DLD1 (cell line): Measurements from ENCODE around the gene KRTAP10-12.
"Not testable (repeated sequence)": the region's sequence is repeated elsewhere in the genome, so short reads cannot be mapped to it uniquely, and the experiment has no call there.

Experiments
- in situ Hi-C: cut with HindIII; loops from 2 replicates; pipeline ENCODE4 v1.10.0; 2017; ENCODE audit warnings: low sequenced_read_pairs

KRTAP10-12 gene, protein sequence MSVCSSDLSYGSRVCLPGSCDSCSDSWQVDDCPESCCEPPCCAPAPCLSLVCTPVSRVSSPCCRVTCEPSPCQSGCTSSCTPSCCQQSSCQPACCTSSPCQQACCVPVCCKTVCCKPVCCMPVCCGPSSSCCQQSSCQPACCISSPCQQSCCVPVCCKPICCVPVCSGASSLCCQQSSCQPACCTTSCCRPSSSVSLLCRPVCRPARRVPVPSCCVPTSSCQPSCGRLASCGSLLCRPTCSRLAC

DNA sequence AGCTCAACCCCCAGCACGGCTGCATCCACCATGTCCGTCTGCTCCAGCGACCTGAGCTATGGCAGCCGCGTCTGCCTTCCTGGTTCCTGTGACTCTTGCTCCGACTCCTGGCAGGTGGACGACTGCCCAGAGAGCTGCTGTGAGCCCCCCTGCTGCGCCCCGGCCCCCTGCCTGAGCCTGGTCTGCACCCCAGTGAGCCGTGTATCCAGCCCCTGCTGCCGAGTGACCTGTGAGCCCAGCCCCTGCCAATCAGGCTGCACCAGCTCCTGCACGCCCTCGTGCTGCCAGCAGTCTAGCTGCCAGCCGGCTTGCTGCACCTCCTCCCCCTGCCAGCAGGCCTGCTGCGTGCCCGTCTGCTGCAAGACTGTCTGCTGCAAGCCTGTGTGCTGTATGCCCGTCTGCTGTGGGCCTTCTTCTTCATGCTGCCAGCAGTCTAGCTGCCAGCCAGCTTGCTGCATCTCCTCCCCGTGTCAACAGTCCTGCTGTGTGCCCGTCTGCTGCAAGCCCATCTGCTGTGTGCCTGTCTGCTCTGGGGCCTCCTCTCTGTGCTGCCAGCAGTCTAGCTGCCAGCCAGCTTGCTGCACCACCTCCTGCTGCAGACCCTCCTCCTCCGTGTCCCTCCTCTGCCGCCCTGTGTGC, at the start of gene KRTAP10-12:
Gene KRTAP10-12, plus strand, starts transcription at position 1 of the 639 bp plus-strand sequence. Its CDS starts 30 bp downstream, at position 31.
- in situ Hi-C loops = not testable (repeated sequence)

GRCh38 chr21:44647222-44647552, 49.8 kb upstream of the KRTAP10-12 start:
- in situ Hi-C loops = no loop called here

GRCh38 chr21:44648557-44649311, 48.2 kb upstream of the KRTAP10-12 start:
- in situ Hi-C loops = no loop called here

DNA sequence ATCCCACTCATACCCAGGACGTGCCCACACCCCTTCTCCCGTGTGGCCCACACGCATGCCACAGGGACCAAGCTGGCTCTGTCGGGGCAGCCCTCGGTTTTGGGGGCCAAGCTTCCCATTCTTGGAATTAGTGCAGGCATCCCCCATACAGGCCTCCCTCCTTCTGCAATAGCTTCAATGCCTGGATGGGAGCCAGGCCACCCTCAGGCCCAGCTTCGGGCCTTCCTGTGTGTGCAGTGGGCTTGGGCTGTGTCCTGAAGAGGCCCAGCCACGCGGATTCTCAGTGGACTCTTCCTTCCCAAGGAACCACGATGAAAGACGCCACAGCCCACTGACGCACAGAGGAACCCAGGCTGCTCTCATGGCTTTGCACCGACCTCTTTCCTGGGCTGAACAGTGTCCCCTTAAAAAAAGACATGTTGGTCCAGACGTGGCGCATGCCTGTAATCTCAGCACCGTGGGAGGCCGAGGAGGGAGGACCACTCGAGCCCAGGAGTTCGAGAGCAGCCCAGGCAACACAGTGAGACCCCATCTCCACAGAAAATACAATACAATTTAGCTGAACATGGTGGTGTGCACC, 47.4 kb upstream of the KRTAP10-12 start:
- in situ Hi-C loops = no loop called here

DNA sequence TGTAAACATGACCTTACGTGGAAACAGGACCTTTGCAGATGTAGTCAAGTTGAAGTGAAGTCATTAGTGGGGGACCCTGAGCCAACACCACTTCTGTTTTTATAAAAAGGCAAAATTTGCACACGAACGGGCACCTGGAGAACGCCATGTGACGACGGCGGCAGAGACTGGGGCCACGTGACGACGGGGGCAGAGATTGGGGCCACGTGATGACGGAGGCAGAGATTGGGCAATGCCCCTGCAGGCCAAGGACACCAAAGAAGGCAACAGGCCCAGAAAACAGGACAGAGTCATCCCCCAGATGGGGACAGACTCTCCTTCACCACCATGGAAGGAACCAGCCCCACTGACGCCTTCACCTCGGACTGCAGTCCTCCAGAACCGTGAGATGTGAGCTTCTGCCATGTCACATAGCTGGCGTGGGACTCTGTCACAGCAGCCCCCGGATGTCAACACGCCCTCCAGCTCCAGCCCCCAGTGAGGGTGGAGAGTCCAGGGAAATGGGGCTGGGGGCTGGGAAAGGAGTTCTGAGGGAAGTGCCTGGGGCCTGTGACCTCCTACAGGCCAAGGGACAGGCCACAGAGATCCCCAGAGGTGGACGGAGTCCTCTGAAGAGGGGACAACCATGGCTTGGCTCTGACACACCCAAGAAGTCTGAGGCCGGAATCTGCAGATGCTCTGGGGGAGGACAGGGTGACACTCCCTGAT, 46.6 kb upstream of the KRTAP10-12 start:
- in situ Hi-C loops = no loop called here

DNA sequence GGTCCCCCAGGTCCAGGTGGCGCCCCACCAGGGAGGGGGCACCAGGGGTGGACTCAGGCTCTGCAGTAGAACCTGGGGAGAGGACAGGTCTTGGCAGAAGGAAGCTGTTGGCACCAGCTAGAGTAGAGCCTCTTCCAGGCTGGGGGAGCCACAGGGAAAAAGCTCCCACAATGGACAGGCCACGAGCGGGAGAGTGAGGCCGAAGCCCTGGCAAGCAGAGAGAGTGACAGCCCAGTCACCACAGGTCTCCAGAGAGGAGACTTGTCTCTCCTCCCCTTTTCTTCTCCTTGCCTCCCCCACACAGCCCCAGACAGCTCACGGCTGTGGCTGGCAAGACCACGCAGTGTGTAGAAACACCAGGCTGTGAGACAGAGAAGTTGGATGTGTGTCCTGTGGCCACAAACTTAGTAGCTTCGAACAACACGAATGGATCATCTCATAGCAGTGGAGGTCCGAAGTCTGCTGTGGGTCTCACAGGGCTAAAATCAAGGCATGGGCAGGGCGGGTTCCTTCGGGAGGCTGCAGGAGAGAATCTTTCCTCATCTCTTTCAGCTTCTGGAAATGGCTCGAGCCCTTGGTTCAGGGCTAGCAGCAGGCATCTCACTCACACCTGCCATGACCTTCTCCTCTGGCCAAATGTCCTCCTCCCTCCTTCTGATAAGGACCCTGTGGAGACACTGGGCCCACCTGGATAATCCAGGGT, 45.8 kb upstream of the KRTAP10-12 start:
- in situ Hi-C loops = no loop called here

GRCh38 chr21:44653123-44653522, 43.8 kb upstream of the KRTAP10-12 start:
- in situ Hi-C loops = no loop called here

GRCh38 chr21:44653656-44654575, 43.1 kb upstream of the KRTAP10-12 start:
- in situ Hi-C loops = no loop called here

GRCh38 chr21:44654576-44655175, 42.3 kb upstream of the KRTAP10-12 start, which contains the start of gene KRTAP12-4:
Gene KRTAP12-4 (minus strand): TSS chr21:44654659. CDS start chr21:44654614, 45 bp downstream.
- in situ Hi-C loops = no loop called here

DNA sequence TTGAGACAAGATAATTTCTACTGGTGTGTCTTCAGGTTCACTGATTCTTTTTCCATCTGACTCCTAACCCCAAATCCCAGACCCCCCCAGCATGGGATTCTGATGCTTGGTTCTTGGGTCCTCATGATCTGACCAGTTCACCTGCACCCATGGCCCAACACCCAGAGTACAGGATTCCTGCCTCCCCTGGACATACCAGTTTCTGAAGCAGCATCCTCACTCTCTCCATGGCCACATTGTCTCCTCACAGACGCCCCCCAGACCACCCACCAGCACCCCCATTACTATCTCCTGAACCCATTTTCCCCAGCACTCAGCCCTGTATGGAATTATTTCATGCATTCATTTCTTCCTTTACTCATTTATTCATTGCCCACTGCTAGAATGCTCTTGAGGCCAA, 40.1 kb upstream of the KRTAP10-12 start:
- in situ Hi-C loops = no loop called here

- in situ Hi-C loops = no loop called here
These were observed 39.1 kb upstream of the KRTAP10-12 start, which contains the start of gene KRTAP12-3 for GRCh38 chr21:44657635-44658540. Gene KRTAP12-3 (plus strand): TSS chr21:44657932. CDS start chr21:44657980, 48 bp downstream.

GRCh38 chr21:44658541-44658910, 38.4 kb upstream of the KRTAP10-12 start:
- in situ Hi-C loops = no loop called here

DNA sequence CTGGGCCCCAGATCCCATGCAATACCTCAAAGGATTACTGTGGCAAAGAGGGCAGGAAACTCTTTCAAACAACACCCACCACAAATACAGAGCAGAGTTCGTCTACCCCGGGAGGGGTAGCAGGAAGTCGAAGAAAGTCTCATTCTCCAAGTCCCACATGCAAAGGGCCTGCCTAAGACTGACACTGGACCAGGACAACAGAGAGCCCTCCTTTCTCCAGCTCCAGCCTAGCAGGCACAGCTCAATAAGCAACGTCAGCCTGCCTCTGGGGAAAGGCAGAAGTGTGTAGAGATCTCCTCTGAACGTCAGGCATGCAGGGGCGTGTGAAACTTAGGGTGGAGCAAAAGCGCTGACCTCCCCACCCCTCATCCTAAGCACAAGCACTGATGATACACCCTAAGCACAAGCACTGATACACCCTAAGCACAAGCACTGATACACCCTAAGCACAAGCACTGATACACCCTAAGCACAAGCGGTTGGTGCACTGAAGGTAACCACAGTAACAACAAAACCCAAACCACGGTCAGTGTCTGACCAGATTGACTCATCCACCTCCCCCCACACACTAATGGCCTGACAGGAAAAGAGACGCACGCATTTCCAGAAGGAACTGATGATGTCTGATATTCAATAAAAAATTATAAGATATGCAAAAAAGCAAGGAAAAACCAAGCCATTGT, 37.9 kb upstream of the KRTAP10-12 start:
- in situ Hi-C loops = no loop called here

DNA sequence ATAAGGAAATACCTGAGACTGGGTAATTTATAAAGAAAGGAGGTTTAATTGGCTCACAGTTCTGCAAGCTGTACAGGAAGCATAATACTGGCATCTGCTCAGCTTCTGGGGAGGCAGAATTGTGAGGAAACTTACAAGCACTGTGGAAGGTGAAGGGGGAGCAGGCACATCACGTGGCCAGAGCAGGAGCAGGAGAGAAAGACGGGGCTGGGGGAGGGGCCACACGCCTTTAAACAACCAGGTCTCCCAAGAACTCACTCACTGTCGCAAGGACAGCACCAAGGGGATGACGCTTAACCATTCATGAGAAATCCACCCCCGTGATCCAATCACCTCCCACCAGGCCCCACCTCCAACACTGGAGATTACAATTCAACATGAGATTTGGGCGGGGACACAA, 35.4 kb upstream of the KRTAP10-12 start:
- in situ Hi-C loops = not testable (repeated sequence)

DNA sequence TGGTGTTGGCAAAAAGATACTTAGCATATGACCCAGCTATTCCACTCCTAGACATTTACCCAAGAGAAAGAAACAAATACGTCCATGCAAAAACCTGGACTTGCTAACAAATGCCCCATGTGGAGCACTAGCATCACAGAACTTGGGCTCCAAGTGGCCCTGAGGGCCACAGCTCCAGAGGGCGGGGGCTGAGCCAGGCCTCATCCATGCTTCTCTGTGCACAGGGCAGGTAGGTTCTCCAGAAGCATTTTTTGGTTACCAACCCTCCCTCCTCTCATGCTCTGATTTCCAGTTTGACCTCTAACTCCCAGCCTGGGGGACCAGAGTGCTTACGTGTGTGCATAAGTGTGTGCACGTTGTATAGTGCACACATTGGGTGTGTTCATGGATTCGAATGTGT, 32.3 kb upstream of the KRTAP10-12 start:
- in situ Hi-C loops = no loop called here

GRCh38 chr21:44666401-44667320, 30.3 kb upstream of the KRTAP10-12 start, which contains the start of gene KRTAP12-2:
Gene KRTAP12-2 (minus strand): TSS chr21:44666927. CDS start chr21:44666886, 41 bp downstream.
- in situ Hi-C loops = no loop called here
